GM18499 (cell line): ENCODE results near the gene TBC1D10A.

ENCODE experiments used
- ATAC-seq: cut with Tn5 transposase; IDR thresholded peaks from one replicate; pipeline ENCODE4 v1.9.1; 2021; ENCODE audit warnings: moderate number of reproducible peaks; ENCODE audit not compliant: insufficient read depth, unreplicated experiment

Gene TBC1D10A

DNA sequence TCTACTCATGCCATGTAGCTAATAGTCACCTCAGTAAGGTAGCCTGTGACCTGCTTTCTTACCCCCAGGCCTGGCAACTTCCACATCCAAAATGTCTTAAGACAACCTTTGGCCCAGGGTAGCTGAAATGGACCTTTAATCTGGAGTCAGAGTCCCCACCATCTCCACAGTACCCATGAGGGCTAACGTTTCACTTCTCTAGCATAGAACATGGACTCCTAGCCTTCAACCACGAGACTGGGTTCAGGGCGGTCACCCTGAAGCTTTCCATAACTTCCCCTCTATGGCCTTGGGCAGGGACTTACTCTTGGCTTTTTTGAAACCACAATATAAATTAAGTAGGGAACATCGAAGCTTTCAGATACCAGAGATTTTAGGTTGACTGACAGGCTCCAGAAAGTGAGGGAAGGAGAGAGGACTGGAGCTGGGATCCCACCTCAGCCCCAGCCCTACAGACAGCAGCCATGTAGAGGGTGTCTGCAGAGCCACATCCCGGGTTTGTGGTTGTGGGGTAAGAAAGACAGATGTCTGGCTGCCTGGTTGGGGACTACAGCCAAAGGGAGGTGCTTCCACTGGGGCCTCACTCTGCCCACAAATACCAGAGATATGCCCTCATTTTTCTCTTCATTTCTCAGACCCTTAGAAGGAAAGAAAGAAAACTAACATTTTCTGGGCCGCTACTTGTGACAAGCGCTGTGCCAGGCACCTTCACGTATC lies 2.6 kb downstream of the TBC1D10A start:
- ATAC-seq = no peak

DNA sequence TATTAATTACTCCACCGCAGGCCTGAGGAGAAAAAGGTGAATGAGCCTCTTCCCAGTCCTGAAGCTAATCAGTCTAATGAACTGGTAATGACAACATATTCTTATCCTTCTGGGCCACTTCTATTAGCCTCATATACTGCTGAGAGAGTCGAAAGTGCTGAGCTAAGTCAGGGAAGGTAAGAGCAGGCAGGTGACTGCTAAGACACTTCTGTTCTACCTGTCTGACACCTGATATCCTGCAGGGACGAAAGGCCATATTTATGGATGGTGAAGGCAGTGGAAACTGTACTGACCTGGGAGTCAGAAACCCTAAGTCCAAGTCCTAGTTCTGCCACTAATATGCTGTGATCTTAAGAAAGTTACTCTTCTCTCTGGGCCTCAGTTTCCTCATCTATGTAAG lies 3.5 kb downstream of the TBC1D10A start:
- no peak for ATAC-seq

DNA sequence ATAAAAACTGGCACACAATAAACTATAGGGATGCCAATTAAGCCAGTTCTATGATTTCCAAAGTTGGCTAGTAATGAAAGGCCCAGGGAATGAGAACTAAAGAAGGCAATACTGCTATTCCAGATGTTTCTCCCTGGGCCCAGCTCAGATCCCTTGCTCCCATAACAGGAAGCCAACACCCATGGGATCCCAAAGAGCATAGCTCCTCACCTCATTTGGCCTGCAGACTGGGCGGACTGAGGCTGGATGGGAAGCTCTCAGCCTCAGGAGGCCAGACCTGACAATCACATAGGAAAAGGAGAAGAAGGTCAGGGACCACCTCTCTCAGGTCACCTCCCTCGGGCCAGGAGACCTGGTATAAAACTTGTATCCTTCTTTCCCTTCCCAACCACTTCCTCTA lies 5.3 kb downstream of the TBC1D10A start:
- ATAC-seq = no peak

DNA sequence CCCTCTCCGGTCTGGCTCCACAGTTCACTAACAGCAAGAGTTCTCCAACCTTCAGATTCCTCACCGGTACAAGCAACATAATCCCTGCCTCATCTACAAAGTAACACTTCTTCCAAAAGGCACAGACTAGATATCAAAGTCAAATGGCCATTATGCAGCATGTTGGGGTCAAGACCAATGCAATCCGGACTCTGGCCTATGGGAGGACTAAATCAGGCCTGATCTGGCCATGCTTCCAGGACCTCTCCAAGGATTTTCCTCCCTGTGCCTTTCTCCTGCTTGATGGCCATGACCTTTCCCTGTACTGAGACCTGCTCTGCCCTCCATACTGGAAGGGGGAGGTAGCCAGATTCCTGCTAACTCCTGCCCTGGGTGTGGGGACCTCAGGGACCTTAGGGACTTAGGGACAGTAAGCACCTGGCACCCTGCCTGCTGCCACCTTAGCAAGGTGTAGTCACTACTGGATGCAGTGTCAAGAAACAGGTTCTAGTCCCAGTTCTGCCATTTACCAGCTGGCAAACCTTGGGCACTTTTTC lies 6.7 kb downstream of the TBC1D10A start:
- ATAC-seq = no peak

DNA sequence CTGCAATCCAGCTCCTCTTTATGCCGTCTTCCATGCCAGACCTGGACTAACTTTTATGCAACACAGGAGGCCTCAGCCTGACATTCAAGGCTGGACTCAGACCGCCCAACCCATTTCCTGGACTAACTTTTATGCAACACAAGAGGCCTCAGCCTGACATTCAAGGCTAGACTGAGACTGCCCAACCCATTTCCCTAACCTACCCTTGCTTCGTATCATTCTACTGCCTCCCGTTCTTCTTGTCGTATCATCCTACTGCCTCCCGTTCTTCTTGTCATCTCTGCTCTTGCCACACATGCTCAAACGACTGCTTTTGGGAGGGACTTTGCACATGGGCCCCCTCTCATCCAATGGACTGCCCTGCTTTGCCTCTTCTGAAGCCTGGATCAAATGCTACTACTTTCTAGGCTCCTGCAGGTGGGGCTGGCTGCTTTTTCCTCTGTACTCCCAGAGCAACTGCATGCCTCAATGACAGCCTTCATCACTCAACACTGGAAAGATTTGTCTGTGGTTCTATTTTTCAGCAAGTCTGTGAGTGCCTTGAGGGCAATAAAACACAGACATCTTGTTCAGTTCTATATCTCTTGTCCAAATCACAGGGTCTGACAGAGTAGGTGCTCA lies 7.8 kb downstream of the TBC1D10A start:
- ATAC-seq = no peak

DNA sequence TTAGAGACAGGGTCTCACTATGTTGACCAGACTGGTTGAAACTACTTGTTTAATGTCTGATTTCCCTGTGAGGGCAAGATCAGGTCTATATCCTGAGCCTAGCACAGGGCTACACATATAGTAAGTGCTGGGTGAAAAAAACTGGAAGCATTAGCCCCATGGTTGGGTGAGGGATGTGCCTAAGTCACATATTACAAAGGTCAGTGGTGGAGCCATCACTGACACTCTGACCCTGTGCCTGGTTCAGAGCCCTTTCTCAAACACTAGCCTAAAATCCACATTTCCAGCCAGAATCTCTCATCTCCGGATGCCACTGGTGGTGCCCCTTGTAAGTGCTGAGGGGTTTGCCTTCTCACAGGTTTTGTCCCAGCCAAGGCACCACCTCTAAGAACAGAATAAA lies 9.0 kb downstream of the TBC1D10A start:
- no peak for ATAC-seq

DNA sequence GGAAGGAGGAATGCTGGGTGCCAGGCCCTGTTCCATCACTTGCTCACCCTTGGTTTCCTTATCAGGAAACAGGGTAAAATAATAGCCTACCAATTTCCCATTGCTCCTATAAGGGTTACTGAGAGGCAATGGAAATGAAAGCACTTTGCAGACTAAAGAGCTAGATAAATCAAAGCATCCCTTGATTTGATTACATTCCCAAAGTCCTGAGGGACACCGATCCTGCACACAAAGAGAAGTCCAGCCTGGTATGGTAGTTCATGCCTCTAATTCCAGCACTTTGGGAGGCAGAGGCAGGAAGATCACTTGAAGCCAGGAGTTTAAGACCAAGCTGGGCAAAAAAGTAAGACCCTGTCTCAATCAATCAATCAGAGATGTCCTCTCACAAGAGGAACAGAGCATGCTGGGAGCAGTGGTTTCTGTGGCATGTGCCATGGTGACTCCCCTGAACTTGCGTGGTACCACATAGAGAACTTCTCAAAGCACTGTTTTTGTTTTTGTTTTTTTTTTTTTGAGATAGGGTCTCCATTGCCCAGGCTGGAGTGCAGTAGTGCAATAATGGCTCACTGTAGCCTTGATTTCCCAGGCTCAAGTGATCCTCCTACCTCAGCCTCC lies 10.7 kb downstream of the TBC1D10A start:
- no peak for ATAC-seq

DNA sequence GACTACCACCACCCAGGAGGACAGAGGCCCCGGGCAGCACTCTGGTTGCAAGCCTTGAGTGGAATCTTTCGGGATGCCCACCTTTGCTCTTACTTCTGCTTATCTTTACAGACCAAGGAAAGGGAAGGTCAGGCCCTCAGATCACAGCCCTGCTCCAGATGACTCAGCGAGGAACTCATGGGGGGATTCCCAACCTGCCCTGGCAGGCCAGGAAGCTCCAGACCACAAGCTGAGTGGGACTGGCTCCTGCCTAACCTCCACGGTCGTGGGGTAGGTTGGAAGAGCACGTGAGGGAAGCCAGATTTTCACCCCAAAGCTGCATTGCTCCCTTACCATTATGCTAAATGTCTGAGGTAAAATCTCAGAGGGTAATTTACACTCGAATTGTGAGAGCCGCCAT lies 11.8 kb downstream of the TBC1D10A start:
- no peak for ATAC-seq

DNA sequence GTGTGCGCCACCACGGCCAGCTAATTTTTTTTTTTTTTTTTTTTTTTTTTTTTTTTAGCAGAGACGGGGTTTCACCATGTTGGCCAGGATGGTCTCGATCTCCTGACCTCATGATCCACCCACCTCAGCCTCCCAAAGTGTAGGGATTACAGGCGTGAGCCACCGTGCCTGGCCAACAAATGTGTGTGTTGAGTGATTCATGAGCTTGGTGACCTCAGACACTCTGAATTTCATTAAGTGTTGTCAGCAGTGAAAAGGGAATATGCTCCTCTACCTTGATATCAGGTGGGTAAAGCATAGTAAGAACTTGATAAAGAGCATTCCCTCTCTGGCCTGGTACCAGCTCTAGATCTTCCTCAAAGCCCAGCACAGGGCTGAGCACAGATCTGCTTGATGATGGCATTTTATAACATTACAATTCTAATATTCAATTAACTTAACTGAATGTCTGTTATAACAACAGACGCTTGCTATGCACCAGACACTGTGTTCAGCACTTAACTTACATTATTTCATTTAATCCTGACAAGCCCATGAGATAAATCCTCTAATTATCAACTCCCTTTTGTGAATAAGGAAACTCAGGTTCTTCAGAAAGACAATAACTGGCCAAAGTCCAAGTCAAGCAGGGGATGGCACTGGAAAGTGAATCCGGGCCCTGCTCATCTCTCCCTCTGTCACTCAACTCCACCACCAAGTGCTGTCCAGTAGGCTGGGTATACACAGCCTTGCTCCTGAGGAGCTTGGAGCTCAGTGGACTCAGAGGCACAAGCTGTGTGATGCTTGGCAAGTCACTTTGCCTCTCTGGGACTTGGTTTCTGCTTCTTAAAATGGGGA lies 13.0 kb downstream of the TBC1D10A start:
- no peak for ATAC-seq

DNA sequence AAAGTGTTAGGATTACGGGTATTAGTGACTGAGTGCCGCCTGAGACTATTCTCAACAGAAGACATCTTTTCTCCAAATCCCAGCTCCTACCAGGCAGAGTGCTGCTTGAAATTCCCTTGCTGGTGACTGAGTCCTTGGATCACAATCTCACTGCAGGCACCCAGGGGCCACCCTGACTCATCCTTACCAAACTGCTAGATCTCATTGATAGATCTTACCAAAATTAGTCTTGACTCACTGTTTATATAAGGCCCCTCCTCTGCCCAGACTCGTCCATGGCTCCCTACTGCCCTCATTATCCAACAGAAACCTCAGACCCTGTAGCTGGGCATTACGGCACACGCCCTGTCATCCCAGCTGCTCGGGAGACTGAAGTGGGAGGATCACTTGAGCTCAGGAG lies 14.7 kb downstream of the TBC1D10A start:
- no peak for ATAC-seq

DNA sequence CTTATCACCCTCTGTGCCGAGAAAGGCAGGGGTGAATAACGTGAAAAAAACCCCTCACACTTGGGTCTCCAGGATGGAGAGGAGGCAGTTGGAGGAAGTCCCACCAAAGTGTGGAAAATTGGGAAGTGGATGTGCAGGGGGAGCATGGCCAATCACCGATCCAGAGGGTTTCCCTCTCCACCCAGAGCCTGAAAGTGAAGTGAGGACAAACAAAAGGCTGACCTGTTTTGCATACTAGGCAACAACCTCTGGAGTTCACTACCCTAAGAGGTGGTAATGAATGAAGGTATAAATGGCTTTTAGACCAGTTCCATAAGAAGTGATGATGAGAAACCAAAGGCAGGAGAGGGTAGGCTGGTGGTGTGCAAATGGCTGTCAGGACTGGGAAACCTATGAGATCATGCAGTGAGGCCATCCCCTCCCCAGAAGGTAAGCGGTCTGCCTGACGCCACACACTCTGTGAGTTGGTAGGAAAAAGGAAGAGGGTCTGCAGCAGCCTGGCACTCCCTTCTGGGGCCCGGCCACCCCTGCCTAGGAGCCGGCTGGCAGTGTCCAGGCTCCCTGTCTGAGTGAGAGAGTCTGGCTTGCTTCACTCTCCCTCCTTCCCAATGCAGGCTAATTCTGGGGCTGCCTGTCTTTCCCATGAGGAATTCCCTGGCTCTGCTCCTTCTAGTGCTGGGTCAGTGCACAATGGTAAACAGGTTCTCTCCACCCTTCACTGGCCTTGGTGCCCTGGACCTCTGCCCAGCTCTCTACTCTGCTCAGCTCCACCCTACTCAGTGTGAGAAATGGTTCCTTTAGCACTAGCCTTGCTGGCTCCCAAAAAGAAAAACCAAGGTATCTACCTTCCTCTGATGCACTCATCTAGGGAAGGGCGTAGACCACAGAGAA lies 15.6 kb downstream of the TBC1D10A start:
- ATAC-seq = no peak

DNA sequence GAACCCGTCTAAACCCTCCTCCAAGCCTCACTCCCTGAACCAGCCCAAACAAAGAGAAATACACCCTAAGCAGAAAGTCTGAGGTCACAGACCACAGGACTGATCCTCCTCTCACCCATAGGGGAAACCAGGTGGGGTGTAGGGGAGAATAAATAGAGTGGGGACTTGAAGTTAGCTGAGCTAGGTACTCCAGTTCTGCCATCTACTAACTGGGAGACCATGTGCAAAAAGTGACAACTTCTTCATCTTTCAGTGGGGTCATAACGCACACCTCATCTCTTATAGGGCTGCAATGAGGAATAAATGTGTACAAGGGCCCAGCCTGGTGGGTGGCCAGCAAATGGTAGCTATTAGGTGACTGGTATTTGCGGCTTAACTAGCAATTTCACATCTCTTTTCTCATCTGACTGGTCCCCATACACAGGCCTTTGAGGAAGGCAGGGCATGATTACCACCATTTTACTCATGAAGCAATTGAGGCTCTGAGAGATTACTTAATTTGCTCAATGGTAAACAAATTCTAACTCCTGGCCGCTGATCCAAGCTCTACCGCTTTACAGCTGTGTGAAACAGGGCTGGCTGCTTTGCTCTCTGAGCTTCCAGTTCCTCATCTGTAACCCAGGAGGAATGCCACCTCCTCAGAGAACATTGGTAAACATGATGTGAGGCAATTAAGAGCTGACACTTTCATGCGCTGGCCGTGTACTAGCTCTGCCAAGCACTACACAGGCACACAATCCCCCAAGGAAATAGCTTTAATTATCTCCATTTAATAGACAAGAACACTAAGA lies 16.6 kb downstream of the TBC1D10A start:
- ATAC-seq = no peak

DNA sequence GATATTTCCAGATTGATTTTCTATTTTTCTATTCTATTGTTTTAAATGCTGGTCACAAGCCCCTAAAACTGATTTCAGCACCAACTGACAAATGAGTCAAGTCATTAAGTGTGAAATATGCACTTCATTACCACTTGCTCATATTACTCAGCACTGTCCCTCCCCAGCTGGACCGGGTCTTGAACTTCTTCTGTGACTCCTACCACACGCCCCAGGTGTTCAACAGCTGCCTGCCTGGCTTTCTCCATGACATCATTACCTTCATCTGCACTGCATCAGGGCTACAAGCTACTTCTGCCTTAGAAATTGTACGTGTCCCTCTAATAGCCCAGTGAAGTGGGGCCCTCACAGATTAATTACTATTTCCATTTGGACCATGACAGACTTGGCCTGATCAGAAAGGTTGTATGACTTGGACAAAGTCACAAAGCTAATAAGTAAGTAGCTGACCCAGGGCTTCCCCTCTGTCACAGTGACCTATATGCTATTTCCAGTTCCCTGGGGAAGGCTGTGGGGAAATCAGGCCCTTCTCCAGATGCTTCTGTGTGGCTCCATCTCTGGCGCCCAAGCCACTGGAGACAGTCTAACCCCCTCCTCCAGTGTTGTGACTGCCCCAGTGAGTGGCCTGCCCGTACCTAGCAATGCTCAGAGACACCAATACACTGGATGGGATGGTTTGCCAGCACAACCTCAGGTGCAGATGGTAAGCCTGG lies 18.1 kb downstream of the TBC1D10A start:
- ATAC-seq = no peak

DNA sequence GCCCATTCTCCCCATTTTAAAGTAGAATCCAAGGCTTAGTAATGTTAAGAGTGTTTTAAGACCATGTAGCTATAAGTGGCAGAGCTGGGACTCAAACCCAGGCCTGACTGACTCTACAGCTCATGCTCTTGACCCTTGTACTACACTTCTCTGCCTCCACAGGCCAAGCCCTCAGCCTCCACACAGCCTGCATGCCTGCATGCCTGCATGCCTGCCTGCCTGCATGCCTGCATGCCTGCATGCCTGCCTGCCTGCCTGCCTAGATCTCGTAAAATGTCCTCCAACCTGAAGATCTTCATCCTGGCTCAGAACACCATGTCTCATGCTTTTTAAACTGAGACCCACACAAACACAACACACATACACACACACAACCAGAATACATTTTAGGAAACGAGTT lies 18.6 kb downstream of the TBC1D10A start:
- ATAC-seq = no peak

DNA sequence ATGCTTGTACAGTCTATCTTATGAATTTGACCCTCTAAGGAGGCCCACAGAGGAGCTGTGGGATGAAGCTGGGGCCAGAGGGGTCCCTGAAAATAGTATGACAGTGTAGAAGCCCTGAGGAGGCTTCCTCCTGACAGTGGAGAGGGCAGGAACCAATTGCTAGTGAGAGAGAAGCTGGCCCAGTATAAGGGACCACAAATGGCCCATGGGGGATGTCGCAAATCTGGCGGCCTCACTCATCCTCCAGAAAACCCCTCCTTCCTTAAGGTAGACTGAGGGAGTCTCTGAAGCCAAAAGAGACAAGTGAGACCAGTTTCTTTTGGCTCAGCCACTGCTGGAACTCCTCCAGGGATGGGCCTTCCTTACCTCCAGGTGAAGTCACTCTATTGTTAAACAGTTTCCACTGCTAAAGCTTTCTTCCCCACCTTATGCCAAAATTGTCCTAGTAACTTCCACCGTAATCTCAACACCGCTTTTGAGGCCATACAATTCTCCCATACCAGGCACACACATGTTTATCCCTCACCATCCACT lies 19.6 kb downstream of the TBC1D10A start:
- no peak for ATAC-seq

DNA sequence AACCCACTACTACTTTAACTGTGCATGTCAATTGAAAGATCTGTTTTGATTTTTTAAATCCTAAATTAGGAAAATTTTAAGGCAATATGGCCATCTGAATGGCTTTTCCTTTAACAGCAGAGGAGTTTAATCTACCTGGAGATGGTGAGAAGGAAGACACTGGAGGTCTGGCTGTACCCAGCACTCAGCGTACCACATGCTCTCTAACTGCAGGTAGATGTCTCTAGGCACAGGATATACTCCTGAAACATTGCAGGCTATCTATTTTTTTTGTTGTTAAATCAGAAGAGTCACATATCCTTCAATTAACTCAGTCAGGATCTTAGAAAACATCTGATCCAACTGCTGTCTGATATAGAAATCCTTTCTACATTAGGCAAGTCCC lies 20.1 kb downstream of the TBC1D10A start:
- no peak for ATAC-seq

DNA sequence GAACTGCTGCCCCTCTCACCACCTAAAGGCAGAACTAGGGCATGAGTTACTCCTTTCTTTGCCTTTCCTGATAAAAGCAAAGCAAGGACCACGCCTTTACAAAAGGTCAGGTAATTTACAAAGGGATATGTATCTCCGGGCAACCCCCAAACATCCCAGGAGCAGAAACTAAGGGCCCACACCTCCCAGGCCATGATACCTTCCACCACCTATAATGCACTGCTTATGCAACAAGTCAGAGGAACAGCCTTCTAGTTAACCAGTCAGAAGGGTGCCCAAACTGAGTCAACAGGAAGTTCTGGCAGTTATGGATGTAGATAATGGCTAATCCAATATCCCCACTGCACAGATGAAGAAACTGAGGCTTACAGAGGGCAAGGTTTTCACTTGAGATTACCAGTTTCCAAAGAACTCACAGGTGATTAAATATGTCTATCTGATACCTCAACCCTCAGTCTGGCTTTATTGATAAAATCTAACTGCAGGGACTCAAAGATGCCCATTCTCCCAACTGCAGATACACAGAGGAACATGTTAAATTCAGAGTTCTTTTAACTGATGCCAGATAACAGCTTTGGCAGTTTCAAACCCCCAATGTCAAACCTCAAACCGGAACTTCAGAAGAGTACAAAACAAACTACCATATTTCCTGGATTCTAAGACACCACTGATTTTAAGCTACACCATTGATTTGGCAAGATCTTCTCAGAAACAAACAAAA lies 20.7 kb downstream of the TBC1D10A start:
- no peak for ATAC-seq

DNA sequence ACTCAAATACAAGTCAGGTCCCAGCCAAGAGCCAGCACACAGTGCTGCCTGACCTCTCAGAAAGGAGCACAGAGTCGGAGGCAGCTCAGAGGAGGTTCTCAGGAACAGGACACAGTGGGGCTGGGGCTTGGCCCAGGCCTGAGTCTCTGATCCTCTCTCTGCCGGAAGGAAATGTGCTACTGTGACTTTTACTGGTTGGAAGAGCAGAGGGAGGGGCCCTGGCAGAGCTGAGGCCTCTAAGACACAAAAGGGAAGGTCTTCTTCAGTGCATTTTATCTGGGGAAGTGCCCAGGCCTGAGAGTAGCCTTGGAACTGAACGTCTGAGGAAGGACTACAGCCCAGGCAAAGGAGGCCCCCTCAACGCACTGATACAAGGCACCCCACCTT lies 21.2 kb downstream of the TBC1D10A start:
- ATAC-seq = no peak
